Common myeloid progenitor, CD34-positive (primary cell): ENCODE measurements around the gene COL4A2.

ENCODE experiments used
- CTCF ChIA-PET: fragments of 350-600 bp; sonication (Branson Sonifier 250); formaldehyde crosslinking; loops from one replicate; lab custom pipeline; 2021; ENCODE audit warnings: antibody characterized with exemption; lab: Charles Lee
- POLR2A ChIA-PET: fragments of 350-600 bp; sonication (Branson Sonifier 250); formaldehyde crosslinking; loops from one replicate; lab custom pipeline; 2021; ENCODE audit warnings: antibody characterized with exemption; lab: Charles Lee
- DNase-seq, 3 donors: peaks; one replicate each; pipeline versions ENCODE4 v3.0.0 to v3.0.0-alpha.2; 2013
- H3K27ac ChIP-seq, 2 experiments: 1 replicate in 1 of 2; 2 replicates in 1 of 2; pipeline ENCODE4 v1.7.0; 2013; ENCODE audit warnings: inconsistent platforms in 2 of 2, low read length in 2 of 2, mild to moderate bottlenecking in 2 of 2, low read depth in 1 of 2, moderate library complexity in 1 of 2; ENCODE audit not compliant: severe bottlenecking in 2 of 2, insufficient read depth in 1 of 2, poor library complexity in 1 of 2
- H3K27me3 ChIP-seq, 5 experiments: replicated peaks in 2 of 5; 1 replicate in 3 of 5; 2 replicates in 2 of 5; pipeline versions ENCODE4 v1.6.1 to v1.7.0; 2013; ENCODE audit warnings: low read length in 4 of 5, mild to moderate bottlenecking in 2 of 5, moderate library complexity in 2 of 5, inconsistent platforms in 1 of 5; ENCODE audit not compliant: insufficient read depth in 5 of 5, control insufficient read depth in 4 of 5
- H3K36me3 ChIP-seq, 4 experiments: 1 replicate in 2 of 4; 2 replicates in 2 of 4; pipeline versions ENCODE4 v1.6.1 to v1.7.0; 2013; ENCODE audit warnings: low read length in 3 of 4, control low read depth in 1 of 4, mild to moderate bottlenecking in 1 of 4; ENCODE audit not compliant: control insufficient read depth in 4 of 4, insufficient read depth in 4 of 4
- H3K4me1 ChIP-seq, 4 experiments: 1 replicate in 3 of 4; 2 replicates in 1 of 4; pipeline versions ENCODE4 v1.6.1 to v1.7.1; 2013; ENCODE audit warnings: low read length in 3 of 4, mild to moderate bottlenecking in 3 of 4, control low read depth in 1 of 4, inconsistent platforms in 1 of 4, moderate library complexity in 1 of 4; ENCODE audit not compliant: control insufficient read depth in 4 of 4, insufficient read depth in 4 of 4; ENCODE audit errors: control extremely low read depth in 1 of 4
- H3K4me3 ChIP-seq, 7 experiments: 1 replicate in 4 of 7; 2 replicates in 3 of 7; pipeline versions ENCODE4 v1.5.1 to v1.7.0; 2013; ENCODE audit warnings: mild to moderate bottlenecking in 7 of 7, low read length in 6 of 7, moderate library complexity in 6 of 7, inconsistent platforms in 2 of 7, low read depth in 2 of 7, control low read depth in 1 of 7; ENCODE audit not compliant: insufficient read depth in 4 of 7, control insufficient read depth in 1 of 7; ENCODE audit errors: extremely low read depth in 1 of 7
- H3K9me3 ChIP-seq, 5 experiments: 1 replicate in 4 of 5; 2 replicates in 1 of 5; pipeline versions ENCODE4 v1.6.1 to v1.7.1; 2013; ENCODE audit warnings: low read length in 4 of 5, mild to moderate bottlenecking in 2 of 5, inconsistent platforms in 1 of 5, low read depth in 1 of 5, moderate library complexity in 1 of 5; ENCODE audit not compliant: control insufficient read depth in 4 of 5, insufficient read depth in 2 of 5; ENCODE audit errors: control extremely low read depth in 1 of 5
- WGBS: methylation state at CpG from one replicate; pipeline ENCODE4 v1.1.5; 2013; ENCODE audit not compliant: insufficient coverage; 5-methylcytosine and 5-hydroxymethylcytosine counted together

Gene COL4A2

GRCh38 chr13:110440946-110441731 lies 134.1 kb downstream of the COL4A2 start:
- ChIA-PET CTCF (interaction anchor here (1.7 kb wide), 1 partner anchor 15 kb away, joined by 6 read pairs; no protein-coding TSS in a partner anchor), POLR2A (no interaction called here)
- WGBS, result 98% methylated on average over 15 of the region's 17 CpGs
- peaks cover 0 to 92% (median 25%) of the 10 kb centered on the region in 5 experiments for H3K27me3 ChIP-seq
- no peak overlapping the region for H3K4me3 ChIP-seq
- H3K9me3 ChIP-seq, result no peaks in the 10 kb centered on the region
- no peaks in the 10 kb centered on the region for H3K36me3 ChIP-seq
- H3K4me1 ChIP-seq, result peaks cover 0 to 7% (median 6%) of the 10 kb centered on the region in 4 experiments
- no peak overlapping the region for H3K27ac ChIP-seq
- DNase-seq, result no peak

GRCh38 chr13:110442930-110443621 lies 136.0 kb downstream of the COL4A2 start:
- Histone ChIP-seq H3K27ac (no peak overlapping the region), H3K36me3 (no peaks in the 10 kb centered on the region), H3K4me3 (no peak overlapping the region), H3K27me3 (peaks cover 0 to 91% (median 26%) of the 10 kb centered on the region in 5 experiments), H3K4me1 (peaks cover 0 to 7% (median 6%) of the 10 kb centered on the region in 4 experiments), H3K9me3 (no peaks in the 10 kb centered on the region)
- ChIA-PET CTCF (interaction anchor here (1.6 to 1.7 kb wide), 3 partner anchors 11 to 220 kb away, joined by 5 to 7 read pairs (median 6); no protein-coding TSS in a partner anchor), POLR2A (no interaction called here)
- DNase-seq, result peak in 1 of 3 donors; percentile 26
- 78% methylated on average over 8 of the region's 10 CpGs for WGBS

- Histone ChIP-seq H3K36me3 (no peaks in the 10 kb centered on the region), H3K9me3 (no peaks in the 10 kb centered on the region), H3K27me3 (peaks cover 0 to 90% (median 28%) of the 10 kb centered on the region in 5 experiments), H3K27ac (no peak overlapping the region), H3K4me1 (peaks cover 0 to 7% (median 6%) of the 10 kb centered on the region in 4 experiments), H3K4me3 (no peak overlapping the region)
- ChIA-PET POLR2A (no interaction called here), CTCF (interaction anchor here (0.9 to 1.7 kb wide), 5 partner anchors 10 to 221 kb away, joined by 3 to 7 read pairs (median 4); no protein-coding TSS in a partner anchor)
- DNase-seq, result no peak
- WGBS, result 90% methylated on average over 12 of the region's 12 CpGs
These were observed 136.6 kb downstream of the COL4A2 start for GRCh38 chr13:110443622-110444225.

- H3K27ac ChIP-seq, result no peak overlapping the region
These were observed 137.2 kb downstream of the COL4A2 start for GRCh38 chr13:110444226-110444653.

GRCh38 chr13:110445183-110445582 lies 138.1 kb downstream of the COL4A2 start:
- H3K27ac ChIP-seq, result no peak overlapping the region
- no peaks in the 10 kb centered on the region for H3K36me3 ChIP-seq

More at GRCh38 chr13:110444226-110444653, 137.2 kb downstream of the COL4A2 start:
- Histone ChIP-seq H3K4me1 (peaks cover 0 to 7% (median 6%) of the 10 kb centered on the region in 4 experiments), H3K36me3 (no peaks in the 10 kb centered on the region), H3K4me3 (no peak overlapping the region), H3K9me3 (no peaks in the 10 kb centered on the region), H3K27me3 (peaks cover 0 to 88% (median 30%) of the 10 kb centered on the region in 5 experiments)
- 80% methylated on average over 6 of the region's 7 CpGs for WGBS
- ChIA-PET CTCF (interaction anchor here (0.9 to 1.7 kb wide), 6 partner anchors 10 to 222 kb away, joined by 3 to 7 read pairs (median 4); no protein-coding TSS in a partner anchor), POLR2A (no interaction called here)
- DNase-seq, result peak in 2 of 3 donors; percentile 17 to 24

GRCh38 chr13:110445722-110446574 lies 138.9 kb downstream of the COL4A2 start:
- Histone ChIP-seq H3K27me3 (peaks cover 0 to 79% (median 28%) of the 10 kb centered on the region in 5 experiments), H3K36me3 (no peaks in the 10 kb centered on the region), H3K27ac (no peak overlapping the region), H3K9me3 (no peaks in the 10 kb centered on the region), H3K4me3 (no peak overlapping the region), H3K4me1 (peaks cover 0 to 7% (median 6%) of the 10 kb centered on the region in 4 experiments)
- 95% methylated on average over 17 of the region's 25 CpGs for WGBS
- POLR2A ChIA-PET, result no interaction called here
- peak in 1 of 3 donors; percentile 15 for DNase-seq
- CTCF ChIA-PET, result no interaction called here

More at GRCh38 chr13:110445183-110445582, 138.1 kb downstream of the COL4A2 start:
- ChIA-PET CTCF (interaction anchor here (1.0 kb wide), 1 partner anchor 214 kb away, joined by 3 read pairs; no protein-coding TSS in a partner anchor), POLR2A (no interaction called here)
- Histone ChIP-seq H3K4me1 (peaks cover 0 to 7% (median 6%) of the 10 kb centered on the region in 4 experiments), H3K27me3 (peaks cover 0 to 79% (median 28%) of the 10 kb centered on the region in 5 experiments), H3K9me3 (no peaks in the 10 kb centered on the region), H3K4me3 (no peak overlapping the region)
- DNase-seq, result peak; percentile 55 to 92 (median 90)
- 47% methylated on average over 4 of the region's 7 CpGs for WGBS
